DOHH2 (cell line): ENCODE data around the gene ATP23.

Source experiments
- H3F3A ChIP-seq: fragments of 200-600 bp; sonication (generic), shearing (Covaris generic); 2 replicates; pipeline ENCODE4 v1.6.0; 2016; ENCODE audit warnings: antibody characterized with exemption, mild to moderate bottlenecking; ENCODE audit not compliant: control insufficient read depth, insufficient read depth
- H3K27ac ChIP-seq: fragments of 200-600 bp; sonication (generic); 2 replicates; pipeline ENCODE4 v1.5.1; 2014; ENCODE audit warnings: low read depth, mild to moderate bottlenecking, low read length, moderate library complexity
- H3K27me3 ChIP-seq: fragments of 200-600 bp; sonication (generic); 2 replicates; pipeline ENCODE4 v1.6.1; 2014; ENCODE audit warnings: mild to moderate bottlenecking, low read length, mixed read lengths; ENCODE audit not compliant: control insufficient read depth
- H3K36me3 ChIP-seq: fragments of 200-600 bp; sonication (generic); 2 replicates; pipeline ENCODE4 v1.6.1; 2014; ENCODE audit warnings: mild to moderate bottlenecking, low read length, moderate library complexity, mixed read lengths; ENCODE audit not compliant: control insufficient read depth
- H3K4me1 ChIP-seq: fragments of 200-600 bp; sonication (generic); 2 replicates; pipeline ENCODE4 v1.6.1; 2014; ENCODE audit warnings: mild to moderate bottlenecking, low read length, mixed read lengths; ENCODE audit not compliant: control insufficient read depth
- H3K4me2 ChIP-seq: fragments of 200-600 bp; sonication (generic); 2 replicates; pipeline ENCODE4 v1.6.0; 2014; ENCODE audit warnings: mild to moderate bottlenecking, low read length, moderate library complexity
- H3K4me3 ChIP-seq: fragments of 200-600 bp; sonication (generic); 2 replicates; pipeline ENCODE4 v1.5.1; 2014; ENCODE audit warnings: mild to moderate bottlenecking, low read length, mixed read lengths
- H3K79me2 ChIP-seq: fragments of 200-600 bp; sonication (generic); 2 replicates; pipeline ENCODE4 v1.6.1; 2014; ENCODE audit warnings: mild to moderate bottlenecking, low read length, mixed read lengths; ENCODE audit not compliant: control insufficient read depth
- H3K9me2 ChIP-seq: fragments of 200-600 bp; sonication (generic); replicated peaks from 2 replicates; pipeline ENCODE4 v1.6.1; 2014; ENCODE audit warnings: mild to moderate bottlenecking, low read length, mixed read lengths; ENCODE audit not compliant: control insufficient read depth
- H3K9me3 ChIP-seq: fragments of 200-600 bp; sonication (generic); 2 replicates; pipeline ENCODE4 v1.6.1; 2014; ENCODE audit warnings: antibody characterized with exemption, low read length, mixed read lengths; ENCODE audit not compliant: control insufficient read depth, insufficient read depth
- H4K20me1 ChIP-seq: fragments of 200-600 bp; sonication (generic); 2 replicates; pipeline ENCODE4 v1.6.0; 2014; ENCODE audit warnings: low read depth, mild to moderate bottlenecking, antibody characterized with exemption, low read length, moderate library complexity; ENCODE audit not compliant: control insufficient read depth, insufficient read depth
- EZH2phosphoT487 ChIP-seq: fragments of 200-600 bp; sonication (generic); IDR thresholded peaks from 2 replicates; pipeline ENCODE4 v1.6.1; 2017; ENCODE audit warnings: borderline replicate concordance, mild to moderate bottlenecking, antibody characterized with exemption, low read length, moderate library complexity, mixed read lengths
- TF ChIP-seq, protein P1 (sequence below): fragments of 200-600 bp; sonication (generic); IDR thresholded peaks from one replicate; pipeline ENCODE4 v1.5.1; 2014; ENCODE audit warnings: antibody characterized with exemption, mild to moderate bottlenecking, low read depth, low read length; ENCODE audit not compliant: poor library complexity, severe bottlenecking

Gene ATP23

DNA sequence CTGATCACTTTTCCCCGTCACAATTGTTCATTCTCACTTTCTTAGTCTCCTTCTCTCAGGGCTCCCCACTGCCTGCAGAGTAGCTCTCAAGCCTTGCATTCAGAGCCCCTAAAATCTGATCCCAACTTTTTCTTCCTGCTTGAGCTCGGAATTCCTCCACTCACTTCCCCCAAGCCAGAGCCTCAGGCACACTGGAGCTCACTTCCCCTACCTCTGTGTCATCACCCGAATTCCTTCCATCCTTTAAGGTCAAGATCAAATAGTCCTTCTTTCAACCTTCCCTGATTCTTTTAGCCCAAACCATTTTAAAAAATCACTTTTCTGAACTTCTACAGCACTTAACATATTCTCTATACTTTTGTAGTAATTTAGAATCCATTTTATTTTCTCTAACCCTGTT lies 34.1 kb upstream of the ATP23 start:
- H3K36me3 ChIP-seq, result no peaks in the 10 kb centered on the region
- H3F3A ChIP-seq, result no peaks in the 10 kb centered on the region
- H3K9me2 ChIP-seq, result no peaks in the 10 kb centered on the region
- H3K4me1 ChIP-seq, result peaks cover 8% of the 10 kb centered on the region
- no peak overlapping the region for H3K27ac ChIP-seq
- no peaks in the 10 kb centered on the region for H3K79me2 ChIP-seq
- H3K27me3 ChIP-seq, result peaks cover 11% of the 10 kb centered on the region
- TF ChIP-seq EZH2phosphoT487, result no peak
- TF ChIP-seq, protein P1, sequence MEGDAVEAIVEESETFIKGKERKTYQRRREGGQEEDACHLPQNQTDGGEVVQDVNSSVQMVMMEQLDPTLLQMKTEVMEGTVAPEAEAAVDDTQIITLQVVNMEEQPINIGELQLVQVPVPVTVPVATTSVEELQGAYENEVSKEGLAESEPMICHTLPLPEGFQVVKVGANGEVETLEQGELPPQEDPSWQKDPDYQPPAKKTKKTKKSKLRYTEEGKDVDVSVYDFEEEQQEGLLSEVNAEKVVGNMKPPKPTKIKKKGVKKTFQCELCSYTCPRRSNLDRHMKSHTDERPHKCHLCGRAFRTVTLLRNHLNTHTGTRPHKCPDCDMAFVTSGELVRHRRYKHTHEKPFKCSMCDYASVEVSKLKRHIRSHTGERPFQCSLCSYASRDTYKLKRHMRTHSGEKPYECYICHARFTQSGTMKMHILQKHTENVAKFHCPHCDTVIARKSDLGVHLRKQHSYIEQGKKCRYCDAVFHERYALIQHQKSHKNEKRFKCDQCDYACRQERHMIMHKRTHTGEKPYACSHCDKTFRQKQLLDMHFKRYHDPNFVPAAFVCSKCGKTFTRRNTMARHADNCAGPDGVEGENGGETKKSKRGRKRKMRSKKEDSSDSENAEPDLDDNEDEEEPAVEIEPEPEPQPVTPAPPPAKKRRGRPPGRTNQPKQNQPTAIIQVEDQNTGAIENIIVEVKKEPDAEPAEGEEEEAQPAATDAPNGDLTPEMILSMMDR, result no peak
- H3K4me3 ChIP-seq, result no peak overlapping the region
- H4K20me1 ChIP-seq, result no peaks in the 10 kb centered on the region; the same call in 1 of the 2 replicates
- H3K9me3 ChIP-seq, result no peaks in the 10 kb centered on the region
- no peak overlapping the region for H3K4me2 ChIP-seq

DNA sequence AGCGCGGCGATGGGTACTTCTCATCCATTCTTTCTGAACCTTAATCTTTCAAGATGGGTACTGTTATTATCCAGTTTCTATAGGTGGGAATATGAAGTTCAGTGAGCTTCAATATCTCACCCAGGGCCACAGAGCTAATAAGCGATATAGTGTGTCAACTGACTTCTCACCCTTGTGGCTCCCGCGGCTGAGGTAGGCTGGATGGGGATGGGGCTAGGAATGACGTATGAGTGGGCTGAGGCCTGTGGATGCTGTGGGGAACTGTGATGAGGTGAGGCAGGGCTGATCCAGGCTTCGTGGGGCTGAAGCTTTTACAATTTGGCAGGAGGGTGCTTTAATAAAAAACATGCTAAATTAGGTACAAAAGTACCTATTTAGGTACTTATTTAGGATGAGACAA lies 32.9 kb upstream of the ATP23 start:
- Histone ChIP-seq H3K9me2 (no peaks in the 10 kb centered on the region), H3K4me1 (peaks cover 8% of the 10 kb centered on the region), H3K36me3 (no peaks in the 10 kb centered on the region), H3K27ac (no peak overlapping the region), H3K27me3 (peaks cover 11% of the 10 kb centered on the region), H4K20me1 (no peaks in the 10 kb centered on the region; the same call in 1 of the 2 replicates), H3K4me2 (no peak overlapping the region), H3F3A (no peaks in the 10 kb centered on the region), H3K4me3 (no peak overlapping the region), H3K79me2 (no peaks in the 10 kb centered on the region), H3K9me3 (no peaks in the 10 kb centered on the region)
- TF ChIP-seq EZH2phosphoT487, result no peak
- TF ChIP-seq, protein P1, result no peak

DNA sequence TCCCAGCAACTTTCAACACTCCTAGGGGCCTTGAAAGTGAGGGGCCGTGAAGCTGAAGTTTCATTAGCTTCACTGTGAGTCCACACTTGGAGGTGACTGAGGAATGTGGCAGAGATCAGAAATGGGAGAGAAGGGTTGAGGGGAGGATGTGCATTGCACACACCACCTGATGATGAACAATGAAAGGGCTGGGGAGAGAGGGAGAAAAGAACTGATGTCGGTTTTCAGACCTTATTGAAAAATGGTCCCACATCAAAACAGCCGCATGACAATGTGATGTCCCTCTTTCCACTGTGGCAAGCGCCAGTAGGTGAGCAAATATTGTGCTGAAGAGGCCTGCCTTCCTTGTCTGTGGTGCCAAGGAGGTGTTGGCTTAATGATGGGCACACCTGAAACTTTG lies 32.3 kb upstream of the ATP23 start:
- H3F3A ChIP-seq, result no peaks in the 10 kb centered on the region
- no peak for TF ChIP-seq EZH2phosphoT487
- TF ChIP-seq, protein P1, result no peak
- no peaks in the 10 kb centered on the region for H3K36me3 ChIP-seq
- H4K20me1 ChIP-seq, result no peaks in the 10 kb centered on the region; the same call in 1 of the 2 replicates
- no peak overlapping the region for H3K4me2 ChIP-seq
- no peaks in the 10 kb centered on the region for H3K79me2 ChIP-seq
- no peak overlapping the region for H3K4me3 ChIP-seq
- H3K27me3 ChIP-seq, result peaks cover 11% of the 10 kb centered on the region
- H3K4me1 ChIP-seq, result peaks cover 8% of the 10 kb centered on the region
- no peak overlapping the region for H3K27ac ChIP-seq
- H3K9me3 ChIP-seq, result no peaks in the 10 kb centered on the region
- no peaks in the 10 kb centered on the region for H3K9me2 ChIP-seq
